HG02763 (cell line): ENCODE results near the gene UBA7.
"Not testable (repeated sequence)": the region's sequence is repeated elsewhere in the genome, so short reads cannot be mapped to it uniquely, and the experiment has no call there.

Experiments used
- ATAC-seq: cut with Tn5 transposase; IDR thresholded peaks from one replicate; pipeline ENCODE4 v1.9.1; 2021; ENCODE audit warnings: mild to moderate bottlenecking, moderate library complexity; ENCODE audit not compliant: unreplicated experiment

UBA7 gene

GRCh38 chr3:49813497-49814174 lies at the start of gene UBA7:
Gene UBA7 (minus strand): TSS chr3:49813953. CDS start chr3:49813787, 166 bp downstream.
- ATAC-seq, result no peak

- ATAC-seq, result no peak
Measured at GRCh38 chr3:49859576-49860305, 46.0 kb upstream of the UBA7 start.

GRCh38 chr3:49856181-49857005 lies 42.6 kb upstream of the UBA7 start, which contains the start of gene TRAIP:
Gene TRAIP (minus strand): TSS chr3:49856564. CDS start chr3:49856453, 111 bp downstream.
- ATAC-seq, result peak; percentile 96

- ATAC-seq, result no peak
Measured at GRCh38 chr3:49855662-49856061, 41.9 kb upstream of the UBA7 start.

GRCh38 chr3:49845694-49846093 lies 31.9 kb upstream of the UBA7 start:
- ATAC-seq, result no peak

GRCh38 chr3:49844464-49845183 lies 30.9 kb upstream of the UBA7 start:
- no peak for ATAC-seq

GRCh38 chr3:49842843-49843517 lies 29.2 kb upstream of the UBA7 start:
- no peak for ATAC-seq

- no peak for ATAC-seq
Measured at GRCh38 chr3:49841806-49842205, 28.1 kb upstream of the UBA7 start.

GRCh38 chr3:49841126-49841696 lies 27.5 kb upstream of the UBA7 start:
- ATAC-seq, result no peak

GRCh38 chr3:49840388-49840787 lies 26.6 kb upstream of the UBA7 start:
- ATAC-seq, result no peak

- no peak for ATAC-seq
Measured at GRCh38 chr3:49839193-49839809, 25.5 kb upstream of the UBA7 start.

- ATAC-seq, result no peak
Measured at GRCh38 chr3:49831341-49831740, 17.6 kb upstream of the UBA7 start.

GRCh38 chr3:49826016-49826415 lies 12.3 kb upstream of the UBA7 start:
- ATAC-seq, result no peak

- not testable (repeated sequence) for ATAC-seq
Measured at GRCh38 chr3:49823131-49823530, 9.4 kb upstream of the UBA7 start.

- no peak for ATAC-seq
Measured at GRCh38 chr3:49812916-49813496, 747 bp downstream of the UBA7 start.

GRCh38 chr3:49807431-49808114 lies 6.2 kb downstream of the UBA7 start:
- ATAC-seq, result no peak

GRCh38 chr3:49806850-49807249 lies 6.9 kb downstream of the UBA7 start:
- ATAC-seq, result no peak

GRCh38 chr3:49805897-49806701 lies 7.7 kb downstream of the UBA7 start:
- ATAC-seq, result no peak
